GM21390 (cell line): ENCODE results near the gene RAD54L2.
"Not testable (repeated sequence)": the region's sequence is repeated elsewhere in the genome, so short reads cannot be mapped to it uniquely, and the experiment has no call there.

Experiments used
- ATAC-seq: cut with Tn5 transposase; IDR thresholded peaks from one replicate; pipeline ENCODE4 v1.9.1; 2021; ENCODE audit not compliant: unreplicated experiment

Gene RAD54L2

GRCh38 chr3:51538115-51538458 is 432 bp upstream of the RAD54L2 start:
- no peak for ATAC-seq

GRCh38 chr3:51539291-51539941 is 897 bp downstream of the RAD54L2 start:
- no peak for ATAC-seq

GRCh38 chr3:51542596-51542995 is 4.1 kb downstream of the RAD54L2 start:
- not testable (repeated sequence) for ATAC-seq

GRCh38 chr3:51544011-51544775 is 5.7 kb downstream of the RAD54L2 start:
- ATAC-seq: no peak

- ATAC-seq: no peak
Observed at GRCh38 chr3:51547274-51547673, 8.8 kb downstream of the RAD54L2 start.

GRCh38 chr3:51549311-51549710 is 10.8 kb downstream of the RAD54L2 start:
- no peak for ATAC-seq

- no peak for ATAC-seq
Observed at GRCh38 chr3:51550080-51550819, 11.7 kb downstream of the RAD54L2 start.

- ATAC-seq: no peak
Observed at GRCh38 chr3:51557993-51558392, 19.5 kb downstream of the RAD54L2 start.

- ATAC-seq: no peak
Observed at GRCh38 chr3:51559411-51559888, 20.9 kb downstream of the RAD54L2 start.

- ATAC-seq: no peak
Observed at GRCh38 chr3:51559961-51560360, 21.4 kb downstream of the RAD54L2 start.

- ATAC-seq: not testable (repeated sequence)
Observed at GRCh38 chr3:51562403-51562802, 23.9 kb downstream of the RAD54L2 start.

GRCh38 chr3:51568036-51568435 is 29.5 kb downstream of the RAD54L2 start:
- no peak for ATAC-seq

GRCh38 chr3:51568996-51569395 is 30.5 kb downstream of the RAD54L2 start:
- ATAC-seq: no peak

GRCh38 chr3:51578238-51578637 is 39.7 kb downstream of the RAD54L2 start:
- ATAC-seq: no peak

GRCh38 chr3:51580418-51580817 is 41.9 kb downstream of the RAD54L2 start:
- ATAC-seq: no peak

- ATAC-seq: no peak
Observed at GRCh38 chr3:51581524-51581923, 43.0 kb downstream of the RAD54L2 start.

- ATAC-seq: no peak
Observed at GRCh38 chr3:51585197-51585596, 46.7 kb downstream of the RAD54L2 start.

- ATAC-seq: no peak
Observed at GRCh38 chr3:51585871-51586270, 47.4 kb downstream of the RAD54L2 start.
